ENCODE data around the gene TMOD2. TPM values are rescaled to one million over a fixed set of nuclear protein-coding genes. Genes with fewer than 3 reads are reported as not detected.

Gene TMOD2
- total RNA-seq, 2 experiments from 2014 or later, result 0.44 TPM; not detected in 1

GRCh38 chr15:51846066-51846462 lies 94.7 kb downstream of the TMOD2 start:
- intact Hi-C loops (cut with micrococcal nuclease; ENCODE audit: unreplicated experiment), result no loop called here
- H3K9me2 ChIP-seq (ENCODE audit: insufficient read depth, low read length), result no peaks in the 10 kb centered on the region
- no peak overlapping the region for H3K4me2 ChIP-seq (ENCODE audit: low read length)
- CTCF ChIA-PET (ENCODE audit: unreplicated experiment), result no interaction called here
- DNase-seq (ENCODE audit: low spot score), result no peak
- H3K4me1 ChIP-seq (ENCODE audit: insufficient read depth, low read length, poor library complexity, severe bottlenecking), result peaks cover 21% of the 10 kb centered on the region
- H4K20me1 ChIP-seq (ENCODE audit: insufficient read depth, low read length), result no peaks in the 10 kb centered on the region
- no peaks in the 10 kb centered on the region for H3K9me3 ChIP-seq (ENCODE audit: low read length)
- H2AFZ ChIP-seq (ENCODE audit: low read length), result no peak overlapping the region
- POLR2A ChIA-PET, result interaction anchor here (0.8 to 2.1 kb wide), 5 partner anchors 8 to 237 kb away, joined by 3 to 8 read pairs (median 3); no protein-coding TSS in a partner anchor
- H3K27ac ChIP-seq (ENCODE audit: low read depth, low read length, poor library complexity, severe bottlenecking), result no peak overlapping the region
- H3K36me3 ChIP-seq (ENCODE audit: insufficient read depth, low read length), result no peaks in the 10 kb centered on the region
- BruUV-seq (replicated peaks), result no TSS peak
- H3K4me3 ChIP-seq (ENCODE audit: low read depth, low read length, poor library complexity, severe bottlenecking), result no peak overlapping the region
- TF ChIP-seq CTCF (conservative IDR thresholded peaks at IDR 0.05; ENCODE audit: low read length) (no peak), EZH2phosphoT487 (IDR thresholded peaks at IDR 0.05; ENCODE audit: borderline replicate concordance, low read depth, low read length) (no peak)
- H3K79me2 ChIP-seq (ENCODE audit: insufficient read depth, low read depth, low read length), result peaks cover 64% of the 10 kb centered on the region

DNA sequence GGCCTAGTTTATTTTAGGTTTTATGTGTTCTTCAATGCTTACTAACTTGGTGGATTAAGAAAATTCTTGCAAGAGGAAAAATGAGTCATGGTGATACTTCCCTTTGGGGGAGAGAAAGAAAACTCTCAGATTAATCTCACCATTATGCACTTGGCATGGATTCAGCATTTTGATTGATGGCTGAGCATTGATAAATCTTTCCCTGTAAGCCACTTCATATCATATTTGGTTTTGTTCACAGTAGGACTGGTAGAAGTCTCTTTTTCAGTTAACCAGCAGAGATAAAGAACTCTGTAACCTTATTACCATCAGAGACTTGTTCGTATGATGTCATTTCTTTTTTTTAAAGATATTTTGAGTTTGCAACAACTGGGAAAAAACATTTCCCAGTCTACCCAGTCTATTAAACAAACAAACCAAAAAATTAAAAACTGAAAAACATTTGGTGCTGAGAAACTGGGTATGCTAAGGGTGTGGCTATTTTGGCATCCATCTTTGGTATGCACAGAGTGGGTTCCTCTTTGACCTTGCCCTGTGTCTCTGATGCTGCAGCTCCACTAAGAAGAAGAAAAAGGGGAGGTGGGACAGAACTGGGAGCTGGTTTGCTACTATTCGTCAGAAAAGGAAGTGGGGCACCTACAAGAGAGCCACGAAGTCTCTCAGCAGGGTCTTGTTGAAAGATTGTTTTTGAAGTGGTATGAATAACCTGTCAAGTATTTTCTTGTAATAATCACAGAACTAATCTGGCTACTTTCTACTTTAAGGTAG lies 95.2 kb downstream of the TMOD2 start:
- CTCF ChIA-PET (ENCODE audit: unreplicated experiment), result no interaction called here
- peaks cover 58% of the 10 kb centered on the region for H3K79me2 ChIP-seq (ENCODE audit: insufficient read depth, low read depth, low read length)

More for the DNA sequence above, 95.2 kb downstream of the TMOD2 start:
- POLR2A ChIA-PET, result interaction anchor here (1.0 to 2.0 kb wide), 4 partner anchors 8 to 237 kb away, joined by 3 to 4 read pairs (median 3); no protein-coding TSS in a partner anchor
- intact Hi-C loops (cut with micrococcal nuclease; ENCODE audit: unreplicated experiment), result no loop called here
- Histone ChIP-seq H4K20me1 (ENCODE audit: insufficient read depth, low read length) (no peaks in the 10 kb centered on the region), H3K27ac (ENCODE audit: low read depth, low read length, poor library complexity, severe bottlenecking) (no peak overlapping the region), H3K9me3 (ENCODE audit: low read length) (no peaks in the 10 kb centered on the region), H3K4me3 (ENCODE audit: low read depth, low read length, poor library complexity, severe bottlenecking) (no peak overlapping the region), H3K4me2 (ENCODE audit: low read length) (no peak overlapping the region), H3K36me3 (ENCODE audit: insufficient read depth, low read length) (no peaks in the 10 kb centered on the region), H3K9me2 (ENCODE audit: insufficient read depth, low read length) (no peaks in the 10 kb centered on the region), H3K4me1 (ENCODE audit: insufficient read depth, low read length, poor library complexity, severe bottlenecking) (peaks cover 21% of the 10 kb centered on the region), H2AFZ (ENCODE audit: low read length) (no peak overlapping the region)
- TF ChIP-seq EZH2phosphoT487 (IDR thresholded peaks at IDR 0.05; ENCODE audit: borderline replicate concordance, low read depth, low read length) (no peak), CTCF (conservative IDR thresholded peaks at IDR 0.05; ENCODE audit: low read length) (no peak)
- BruUV-seq (replicated peaks), result no TSS peak
- DNase-seq (ENCODE audit: low spot score), result no peak

Data from OCI-LY7 (cell line).